NCI-H146 treated with DMSO at 0.1 percent for 48 hours (cell line): ENCODE measurements around the gene PNMA6E.

Experiments
- DNase-seq: peaks from one replicate; lab custom pipeline; 2025; ENCODE audit not compliant: unreplicated experiment; lab: John Stamatoyannopoulos, UW

Gene PNMA6E

DNA sequence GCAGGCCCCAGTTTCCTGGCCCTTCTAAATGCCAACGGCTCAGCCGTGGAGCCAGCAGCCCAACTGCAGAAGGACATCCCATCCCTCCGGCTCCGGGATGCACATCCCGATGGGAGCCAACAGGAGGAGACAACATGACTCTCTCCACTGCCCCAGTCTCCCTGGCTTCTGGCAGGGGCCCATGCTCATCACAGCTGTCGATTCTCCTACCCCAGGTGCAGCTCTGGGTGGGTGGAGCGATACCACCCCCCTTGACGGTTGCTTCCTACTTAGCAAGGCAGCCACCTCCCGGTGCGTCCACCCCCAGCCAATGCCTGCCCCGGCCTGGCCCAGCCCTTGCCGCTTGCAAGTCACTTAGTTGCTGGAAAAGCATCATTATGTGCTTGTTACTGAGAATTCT lies 47.7 kb downstream of the PNMA6E start:
- peak; percentile 14 for DNase-seq

DNA sequence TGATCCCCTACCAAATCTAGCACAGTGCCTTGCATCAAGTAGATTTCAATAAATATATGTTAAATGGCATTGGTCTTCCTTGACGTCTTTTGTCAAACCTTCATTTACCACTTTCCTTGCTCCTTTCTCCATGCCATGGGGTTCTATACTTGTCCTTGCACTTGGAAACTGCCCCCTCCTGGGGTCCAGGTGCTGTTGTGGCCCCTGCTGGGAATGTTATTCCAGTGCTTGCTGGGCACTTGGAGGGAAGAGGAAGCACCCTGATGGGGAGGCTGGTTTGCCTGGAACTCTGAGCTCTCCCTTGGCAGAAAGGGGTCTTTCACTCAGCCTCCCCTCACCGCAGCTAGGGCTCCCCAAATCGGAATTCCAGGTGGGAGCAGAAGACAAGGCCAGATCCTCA lies 48.3 kb downstream of the PNMA6E start:
- DNase-seq, result no peak

DNA sequence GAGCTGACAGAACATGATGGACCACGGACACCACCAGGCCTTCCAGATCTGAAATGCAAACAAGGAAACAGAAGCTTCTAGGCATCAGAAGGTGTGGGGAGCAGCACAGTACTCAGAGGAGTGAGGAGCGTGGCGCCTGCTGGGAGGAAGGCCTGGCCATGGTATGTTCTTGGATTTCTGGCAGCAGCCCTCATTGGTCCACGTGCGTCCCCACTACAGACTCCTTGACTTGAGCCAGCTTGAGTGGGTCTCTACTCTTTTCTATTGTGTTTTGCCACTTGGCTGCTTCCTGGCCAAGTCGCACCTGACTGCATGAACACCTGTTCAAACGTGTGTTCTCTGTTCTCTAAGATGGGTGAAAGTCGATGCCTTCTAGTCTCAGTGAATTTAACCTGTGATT lies 49.2 kb downstream of the PNMA6E start:
- DNase-seq, result no peak

DNA sequence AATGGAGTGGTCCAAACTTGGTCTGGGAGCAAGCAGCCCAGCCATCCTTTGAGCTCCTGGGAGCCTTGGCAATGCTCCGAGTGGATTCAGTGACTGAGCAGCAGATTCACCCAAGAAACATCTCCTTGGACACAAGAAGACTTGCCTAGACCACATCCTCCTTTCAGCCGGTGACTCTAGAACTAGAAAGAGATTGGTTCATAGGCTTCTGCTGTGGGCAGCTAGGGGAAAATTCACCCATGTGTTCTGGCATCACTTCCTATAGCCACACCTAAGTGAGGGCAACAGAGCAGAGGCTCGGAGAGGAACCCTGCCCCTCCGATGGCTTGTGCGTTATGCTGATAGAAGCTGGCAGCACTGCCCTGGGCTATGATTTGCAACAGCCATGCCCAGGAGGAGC lies 51.2 kb downstream of the PNMA6E start:
- no peak for DNase-seq

- DNase-seq, result no peak
Observed at GRCh38 chrX:153348421-153348820, 52.7 kb downstream of the PNMA6E start.

DNA sequence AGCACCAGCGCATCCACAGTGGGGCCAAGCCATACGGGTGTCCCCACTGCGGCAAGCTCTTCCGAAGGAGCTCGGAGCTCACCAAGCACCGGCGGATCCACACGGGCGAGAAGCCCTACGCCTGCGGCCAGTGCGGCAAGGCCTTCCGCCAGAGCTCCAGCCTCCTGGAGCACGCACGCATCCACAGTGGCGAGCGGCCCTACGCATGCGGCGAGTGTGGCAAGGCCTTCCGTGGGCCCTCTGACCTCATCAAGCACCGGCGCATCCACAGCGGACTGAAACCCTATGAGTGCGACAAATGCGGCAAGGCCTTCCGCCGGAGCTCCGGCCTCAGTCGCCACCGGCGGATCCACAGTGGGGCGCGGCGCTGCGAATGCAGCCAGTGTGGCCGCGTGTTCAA lies 53.6 kb downstream of the PNMA6E start:
- no peak for DNase-seq
